ENCODE data around the gene F10.
"Not testable (repeated sequence)": the region's sequence is repeated elsewhere in the genome, so short reads cannot be mapped to it uniquely, and the experiment has no call there.

F10 gene

DNA sequence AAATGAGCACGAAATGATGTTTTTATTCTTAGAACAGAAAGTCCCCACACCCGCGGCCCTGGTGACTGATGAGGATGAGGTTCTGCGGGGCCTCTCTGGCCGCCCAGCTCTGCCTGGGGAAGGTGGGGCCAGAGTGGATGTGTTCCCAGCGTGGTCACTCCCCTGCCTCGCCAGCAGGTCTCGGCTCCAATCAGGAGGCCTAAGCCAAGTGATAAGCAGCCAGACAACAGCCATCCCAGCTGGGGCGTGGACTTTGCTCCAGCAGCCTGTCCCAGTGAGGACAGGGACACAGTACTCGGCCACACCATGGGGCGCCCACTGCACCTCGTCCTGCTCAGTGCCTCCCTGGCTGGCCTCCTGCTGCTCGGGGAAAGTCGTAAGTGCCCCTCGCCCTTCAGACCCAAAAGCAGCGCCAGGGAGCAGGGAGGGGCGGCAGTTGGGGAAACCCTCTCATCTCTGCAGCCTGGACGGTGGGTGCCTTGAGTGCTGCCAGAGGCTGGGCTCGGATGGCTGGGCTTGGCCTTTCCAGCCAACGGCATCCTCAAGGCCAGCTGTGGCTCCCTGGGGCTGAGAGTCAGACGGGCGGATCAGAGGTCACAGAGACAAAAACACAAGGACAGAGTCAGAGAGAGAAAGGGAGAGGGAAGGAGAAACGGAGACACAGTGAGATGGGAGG is at the start of gene F10:
TSS of gene F10 (plus strand) at position 250 of the 676 bp plus-strand sequence. CDS start at position 307, 57 bp downstream.
- DNase-seq: no peak

DNA sequence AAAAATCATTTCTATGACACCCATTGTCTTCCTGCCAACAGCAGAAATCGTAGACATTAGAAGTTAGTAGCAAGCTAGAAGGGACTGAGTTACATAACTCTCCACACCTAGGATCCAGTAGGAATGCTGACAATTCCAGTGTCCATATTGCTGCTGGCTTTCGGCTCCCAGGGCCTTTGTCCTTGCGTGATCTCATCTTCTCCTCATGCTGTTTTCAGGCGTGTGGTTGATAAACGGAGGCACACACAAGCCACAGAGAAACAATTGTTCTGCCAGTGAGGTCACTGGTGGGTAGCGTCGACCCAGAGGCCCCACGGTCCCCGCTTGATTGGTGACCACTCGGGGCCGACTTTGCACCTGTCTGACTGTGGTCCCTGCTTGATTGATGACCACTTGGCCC is 48.7 kb upstream of the F10 start:
- no peak for DNase-seq

DNA sequence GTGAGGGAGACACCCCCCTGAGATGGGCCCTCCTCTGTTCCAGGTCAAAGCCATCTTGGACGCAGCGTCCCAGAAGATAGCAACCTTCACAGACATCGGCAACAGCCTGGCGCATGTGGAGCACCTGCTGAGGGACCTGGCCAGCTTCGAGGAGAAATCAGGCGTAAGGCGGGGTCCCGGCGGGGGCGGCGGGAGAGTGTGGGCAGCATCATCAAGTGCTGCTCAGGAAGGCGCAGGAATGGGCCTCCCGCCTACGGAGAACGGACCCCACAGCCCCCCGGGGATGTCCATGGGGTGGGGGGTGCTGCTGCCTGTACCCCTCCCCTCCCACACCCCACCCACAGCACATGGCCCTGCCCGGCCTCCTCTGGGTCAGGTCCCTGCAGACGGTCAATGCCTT is 48.2 kb upstream of the F10 start:
- no peak for DNase-seq

DNA sequence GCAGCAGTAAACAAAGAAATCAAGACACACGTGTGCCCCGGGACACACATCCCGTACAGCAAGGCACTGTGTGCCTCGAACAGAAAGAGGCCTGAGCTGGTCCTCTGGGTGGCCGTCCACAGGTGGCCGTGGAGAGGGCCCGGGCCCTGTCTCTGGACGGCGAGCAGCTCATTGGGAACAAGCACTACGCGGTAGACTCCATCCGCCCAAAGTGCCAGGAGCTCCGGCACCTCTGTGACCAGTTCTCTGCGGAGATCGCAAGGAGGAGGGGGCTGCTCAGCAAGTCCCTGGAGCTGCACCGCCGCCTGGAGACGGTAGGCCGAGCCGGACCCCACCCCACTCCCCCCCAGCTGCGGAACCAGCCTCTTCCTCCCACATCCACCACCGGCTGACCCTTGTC is 47.7 kb upstream of the F10 start:
- DNase-seq: no peak

DNA sequence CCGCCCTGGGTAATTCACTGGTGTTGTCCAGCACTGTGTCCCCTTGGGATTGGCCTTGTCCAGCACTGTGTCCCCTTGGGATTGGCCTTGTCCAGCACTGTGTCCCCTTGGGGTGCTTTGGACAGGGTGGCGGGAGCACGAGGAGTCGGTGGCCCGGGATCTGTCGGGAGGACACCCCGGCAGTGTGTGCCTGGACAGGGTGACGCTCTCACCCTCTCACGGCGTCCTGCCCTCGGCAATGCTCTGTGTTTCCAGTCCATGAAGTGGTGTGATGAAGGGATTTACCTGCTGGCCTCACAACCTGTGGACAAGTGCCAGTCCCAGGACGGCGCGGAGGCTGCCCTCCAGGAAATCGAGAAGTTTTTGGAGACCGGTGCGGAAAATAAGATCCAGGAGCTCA is 46.9 kb upstream of the F10 start:
- no peak for DNase-seq

DNA sequence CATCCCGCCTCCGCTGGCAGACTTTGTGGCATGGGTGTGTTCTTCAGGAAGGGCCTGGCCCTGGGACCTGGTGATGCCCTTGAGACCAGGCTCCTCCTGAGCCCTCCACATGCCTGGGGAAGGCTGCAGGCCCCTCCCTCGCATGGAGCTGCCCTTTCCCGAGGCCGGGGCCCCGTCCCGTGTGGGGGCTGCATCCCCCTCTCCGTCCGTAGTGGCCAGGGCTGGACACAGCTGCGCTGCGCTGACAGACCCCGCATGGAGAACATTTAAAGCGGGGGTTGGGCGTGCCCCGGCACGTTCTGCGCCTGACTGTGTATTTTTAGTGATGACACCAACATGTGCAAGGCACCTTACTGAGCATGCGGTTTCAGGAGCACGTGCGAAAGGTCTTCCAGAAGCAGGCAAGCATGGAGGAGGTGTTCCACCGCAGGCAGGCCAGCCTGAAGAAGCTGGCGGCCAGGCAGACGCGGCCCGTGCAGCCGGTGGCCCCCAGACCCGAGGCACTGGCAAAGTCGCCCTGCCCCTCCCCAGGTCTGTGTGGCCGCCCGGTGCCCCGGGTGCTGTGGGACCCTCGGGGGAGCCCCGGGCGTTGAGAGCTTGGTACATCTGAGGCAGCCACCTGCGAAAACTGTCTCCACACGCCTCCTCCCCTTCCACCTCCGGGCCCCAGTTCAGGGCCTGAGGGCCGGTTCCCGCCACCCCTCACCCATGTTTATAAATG is 45.8 kb upstream of the F10 start:
- DNase-seq: no peak

DNA sequence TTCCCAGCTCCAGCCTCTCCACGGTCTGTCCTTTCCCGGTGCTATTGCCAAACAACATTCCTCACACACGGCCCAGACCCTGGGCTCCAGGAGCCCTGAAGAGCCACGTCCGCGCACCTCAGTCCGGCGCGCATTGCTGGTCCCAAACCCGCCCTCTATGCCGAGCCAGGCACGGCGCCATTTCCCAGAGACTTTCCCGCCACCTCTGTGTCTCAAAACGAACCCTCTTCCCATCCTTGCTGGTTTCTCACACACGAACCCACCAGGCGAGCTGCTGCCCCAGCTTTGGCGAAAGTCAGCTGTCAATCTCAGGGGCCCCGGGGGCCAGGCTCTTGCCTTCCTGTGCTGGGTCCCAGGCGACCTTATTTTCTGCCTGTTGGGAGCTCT is 45.0 kb upstream of the F10 start:
- no peak for DNase-seq

DNA sequence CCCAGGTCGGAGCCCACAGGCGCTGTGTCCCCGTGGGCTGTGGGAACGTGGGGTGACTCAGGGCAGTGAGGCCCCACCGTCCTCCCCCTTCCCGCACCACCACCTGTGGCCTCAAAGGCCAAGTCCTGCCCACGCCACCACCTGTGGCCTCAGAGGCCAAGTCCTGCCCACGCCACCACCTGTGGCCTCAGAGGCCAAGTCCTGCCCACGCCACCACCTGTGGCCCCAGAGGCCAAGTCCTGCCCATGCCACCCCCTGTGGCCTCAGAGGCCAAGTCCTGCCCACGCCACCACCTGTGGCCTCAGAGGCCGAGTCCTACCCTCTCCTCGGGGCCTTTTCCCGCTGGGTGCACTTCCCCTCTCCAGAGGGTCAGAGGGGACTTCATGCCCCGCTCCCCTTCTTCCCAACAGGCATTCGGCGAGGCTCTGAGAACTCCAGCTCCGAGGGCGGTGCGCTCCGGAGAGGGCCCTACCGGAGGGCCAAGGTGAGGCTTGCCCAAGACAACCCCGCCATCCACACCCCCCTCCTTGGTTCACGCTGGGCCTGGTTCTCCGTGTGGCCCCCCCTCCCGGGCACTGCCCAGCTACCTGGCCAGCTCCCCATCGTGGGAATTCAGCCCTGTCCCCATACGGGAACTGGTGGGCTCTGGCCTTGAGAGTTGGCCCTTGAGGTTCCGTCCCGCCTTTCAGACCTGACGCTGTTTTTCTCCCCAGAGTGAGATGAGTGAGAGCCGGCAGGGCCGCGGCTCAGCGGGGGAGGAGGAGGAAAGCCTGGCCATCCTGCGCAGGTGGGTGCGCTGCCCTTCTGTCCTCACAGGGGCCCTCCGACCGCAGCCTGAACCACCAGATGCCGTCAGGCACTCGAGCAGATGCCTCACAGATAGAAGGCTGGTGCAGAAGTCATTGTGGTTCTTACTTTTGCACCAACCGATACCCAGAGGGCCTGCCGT is 44.4 kb upstream of the F10 start:
- DNase-seq: no peak

DNA sequence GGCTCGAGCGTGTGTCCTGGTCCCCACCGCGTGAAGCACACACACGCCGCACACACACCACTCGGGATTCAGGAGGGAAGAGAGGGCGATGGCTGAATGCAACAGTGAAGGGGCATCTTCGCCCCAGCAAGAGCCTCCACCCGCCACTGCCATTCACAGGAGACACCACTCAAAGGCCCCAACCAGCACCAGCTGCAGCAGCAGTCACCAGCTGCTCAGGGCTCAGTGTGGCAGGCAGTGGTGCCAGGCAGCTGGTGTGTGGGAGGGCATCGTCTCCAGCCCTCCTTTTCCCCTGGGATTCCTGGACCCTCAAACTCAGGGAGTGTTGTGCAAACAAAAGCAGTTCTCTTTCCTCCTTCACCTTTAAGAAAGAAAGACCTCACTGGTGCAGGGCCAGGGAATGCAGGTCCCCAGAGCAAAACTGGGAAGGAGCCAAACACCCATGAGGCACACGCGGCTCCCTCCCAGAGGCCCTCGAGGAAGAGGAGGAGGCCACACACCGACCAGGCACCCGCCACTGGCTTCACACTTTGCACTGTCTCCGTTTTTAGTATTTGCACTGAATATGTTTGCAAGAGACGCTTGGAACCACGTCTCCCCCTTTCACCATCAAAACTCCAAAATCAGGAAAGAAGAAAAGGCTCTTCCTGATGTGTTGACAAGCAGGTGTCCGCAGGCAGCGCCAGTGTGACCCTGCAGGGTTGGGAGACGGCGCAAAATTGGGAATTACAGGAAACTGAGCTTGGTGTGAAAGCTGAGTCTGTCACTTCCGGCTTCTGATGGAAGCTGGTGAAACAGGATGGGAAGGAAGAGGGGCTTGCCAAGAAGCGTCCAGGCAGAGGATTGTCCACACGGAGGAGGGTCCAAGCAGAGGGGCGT is 43.5 kb upstream of the F10 start:
- DNase-seq: no peak

DNA sequence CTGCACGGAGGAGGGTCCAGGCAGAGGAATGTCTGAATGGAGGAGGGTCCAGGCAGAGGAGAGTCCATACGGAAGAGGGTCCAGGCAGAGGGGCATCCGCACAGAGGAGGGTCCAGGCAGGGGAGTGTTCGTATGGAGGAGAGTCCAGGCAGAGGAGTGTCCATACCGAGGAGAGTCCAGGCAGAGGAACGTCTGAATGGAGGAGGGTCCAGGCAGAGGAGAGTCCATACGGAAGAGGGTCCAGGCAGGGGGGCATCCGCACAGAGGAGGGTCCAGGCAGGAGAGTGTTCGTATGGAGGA is 42.9 kb upstream of the F10 start:
- not testable (repeated sequence) for DNase-seq

DNA sequence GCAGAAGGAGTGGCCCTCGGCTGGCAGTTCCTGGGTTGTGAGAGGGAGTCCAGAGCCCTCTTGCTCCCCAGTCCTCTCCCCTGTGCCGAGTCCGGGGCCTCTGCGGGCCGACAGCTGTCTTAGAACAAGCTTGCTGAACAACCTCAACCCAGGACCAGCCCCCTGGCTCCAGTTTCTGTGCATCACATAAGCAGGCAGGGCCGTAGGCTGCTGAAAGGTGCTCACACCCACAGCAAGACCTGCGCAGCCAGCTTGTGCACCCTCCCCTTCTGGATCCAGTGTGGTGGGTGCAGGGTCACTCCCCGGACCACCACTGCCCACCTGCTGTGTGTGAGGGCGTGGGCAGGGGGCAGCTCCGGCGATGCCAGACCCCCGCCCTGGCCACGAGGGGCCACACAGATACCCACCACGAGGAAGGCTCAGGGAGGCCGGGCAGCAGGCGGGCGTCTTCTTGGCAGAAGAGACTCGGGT is 42.2 kb upstream of the F10 start:
- no peak for DNase-seq

DNA sequence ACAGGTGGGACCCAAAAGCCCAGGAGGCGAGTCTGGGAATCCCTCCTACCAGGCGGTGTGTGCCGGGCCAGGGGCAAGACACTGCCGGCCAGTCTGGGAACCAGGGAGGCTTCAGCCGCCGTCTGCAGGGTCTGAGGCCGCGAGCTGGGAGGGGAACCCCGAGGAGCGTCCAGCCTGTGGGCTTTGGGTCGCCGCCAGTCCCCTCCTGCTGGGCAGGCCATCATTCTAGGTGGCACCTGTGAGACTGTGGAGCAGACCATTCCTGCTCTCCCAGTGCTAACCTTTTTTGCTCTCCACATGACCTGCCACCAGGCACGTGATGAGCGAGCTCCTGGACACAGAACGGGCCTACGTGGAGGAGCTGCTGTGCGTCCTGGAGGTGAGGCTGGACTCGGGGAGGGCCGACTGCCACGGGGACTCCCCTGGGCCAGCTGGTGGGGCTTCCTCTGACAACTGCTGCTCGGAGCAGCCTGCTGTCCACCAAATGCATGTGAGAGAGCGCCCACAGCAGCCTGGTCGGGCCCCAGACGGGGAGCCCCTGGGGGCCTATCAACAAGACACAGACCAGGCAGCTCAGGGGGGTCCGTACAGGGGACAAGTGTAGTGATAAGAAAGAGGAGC is 41.6 kb upstream of the F10 start:
- DNase-seq: no peak

DNA sequence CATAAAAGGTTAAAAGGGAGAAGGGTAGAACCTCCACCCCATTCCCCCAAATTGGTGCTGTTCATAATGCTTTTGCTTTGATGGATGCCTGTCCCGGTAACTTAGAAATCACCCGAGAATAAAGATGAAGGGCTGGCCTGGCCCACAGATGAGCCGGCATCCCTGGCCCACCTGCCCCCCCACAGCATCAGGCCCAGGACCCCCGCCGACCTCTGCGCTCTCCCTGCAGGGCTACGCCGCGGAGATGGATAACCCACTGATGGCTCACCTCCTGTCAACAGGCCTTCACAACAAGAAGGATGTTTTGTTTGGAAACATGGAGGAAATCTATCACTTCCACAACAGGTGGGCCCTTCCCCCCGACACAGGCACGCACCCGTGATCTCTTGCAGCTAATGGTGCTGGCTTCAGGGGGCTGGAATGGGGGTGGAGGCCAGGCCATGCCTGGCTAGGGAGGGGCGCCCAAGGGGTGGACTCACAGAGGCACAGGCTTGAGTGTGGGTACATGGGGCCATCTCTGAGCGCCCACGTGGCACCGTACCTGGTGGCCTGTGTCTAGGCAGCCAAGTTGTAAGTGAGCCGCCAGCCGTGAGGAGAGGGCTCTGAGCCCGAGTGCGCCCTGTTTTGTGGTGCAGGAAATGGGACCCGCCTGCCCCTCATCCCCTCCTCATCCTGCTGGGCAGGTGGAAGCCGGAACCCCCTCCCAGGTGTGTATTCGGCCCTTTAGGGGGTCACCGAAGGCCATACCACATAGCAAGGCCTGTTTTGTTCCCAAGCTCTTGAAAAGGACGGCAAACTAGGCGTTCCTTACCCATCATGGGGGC is 40.2 kb upstream of the F10 start:
- no peak for DNase-seq

DNA sequence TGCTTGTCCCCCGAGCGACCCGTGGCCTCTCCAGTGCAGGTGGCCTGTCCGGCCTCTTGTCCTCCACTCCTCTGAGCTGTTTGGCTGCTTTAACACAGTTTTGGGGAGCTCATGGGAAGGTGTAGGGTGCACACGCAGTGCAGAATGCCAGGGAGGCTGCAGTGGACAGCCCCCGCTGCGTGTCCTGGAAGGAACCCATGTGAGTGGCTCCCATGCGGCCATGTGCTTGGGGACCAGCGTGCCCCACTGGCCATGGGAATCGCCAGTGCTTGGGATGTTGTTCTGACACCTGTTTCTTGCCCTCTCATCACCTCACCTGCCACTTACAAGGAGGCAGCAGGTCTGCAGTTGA is 39.6 kb upstream of the F10 start:
- no peak for DNase-seq

DNA sequence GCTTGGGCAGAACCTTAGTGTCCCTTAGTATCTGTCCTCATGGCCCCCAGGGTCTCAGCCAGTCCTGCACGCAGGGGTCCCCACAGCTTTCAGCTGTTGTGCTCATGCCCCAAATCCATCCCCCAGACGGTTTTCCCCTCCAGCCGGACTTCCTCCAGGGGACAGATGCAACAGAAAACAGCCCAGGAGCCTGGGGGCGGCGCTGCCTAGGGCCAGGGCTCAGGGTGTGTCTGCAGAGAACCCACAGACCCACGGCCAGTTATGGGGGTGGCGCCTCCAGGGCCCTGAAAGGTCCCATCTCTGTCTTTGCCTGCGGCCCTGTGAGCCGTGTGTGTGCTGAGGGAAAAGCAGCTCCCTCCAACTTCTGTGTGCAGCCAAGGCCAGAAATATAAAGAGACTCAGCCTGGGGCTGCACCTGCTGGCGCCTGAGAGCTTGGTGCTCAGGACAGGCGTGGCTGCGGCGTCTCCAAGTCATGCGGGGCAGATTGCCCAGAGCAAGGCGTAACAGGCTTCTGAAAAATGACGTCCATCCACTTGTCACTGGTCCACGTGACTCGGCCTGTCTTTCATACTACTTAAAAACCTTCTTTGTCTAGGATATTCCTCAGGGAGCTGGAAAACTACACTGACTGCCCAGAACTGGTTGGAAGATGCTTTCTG is 39.1 kb upstream of the F10 start:
- DNase-seq: no peak

DNA sequence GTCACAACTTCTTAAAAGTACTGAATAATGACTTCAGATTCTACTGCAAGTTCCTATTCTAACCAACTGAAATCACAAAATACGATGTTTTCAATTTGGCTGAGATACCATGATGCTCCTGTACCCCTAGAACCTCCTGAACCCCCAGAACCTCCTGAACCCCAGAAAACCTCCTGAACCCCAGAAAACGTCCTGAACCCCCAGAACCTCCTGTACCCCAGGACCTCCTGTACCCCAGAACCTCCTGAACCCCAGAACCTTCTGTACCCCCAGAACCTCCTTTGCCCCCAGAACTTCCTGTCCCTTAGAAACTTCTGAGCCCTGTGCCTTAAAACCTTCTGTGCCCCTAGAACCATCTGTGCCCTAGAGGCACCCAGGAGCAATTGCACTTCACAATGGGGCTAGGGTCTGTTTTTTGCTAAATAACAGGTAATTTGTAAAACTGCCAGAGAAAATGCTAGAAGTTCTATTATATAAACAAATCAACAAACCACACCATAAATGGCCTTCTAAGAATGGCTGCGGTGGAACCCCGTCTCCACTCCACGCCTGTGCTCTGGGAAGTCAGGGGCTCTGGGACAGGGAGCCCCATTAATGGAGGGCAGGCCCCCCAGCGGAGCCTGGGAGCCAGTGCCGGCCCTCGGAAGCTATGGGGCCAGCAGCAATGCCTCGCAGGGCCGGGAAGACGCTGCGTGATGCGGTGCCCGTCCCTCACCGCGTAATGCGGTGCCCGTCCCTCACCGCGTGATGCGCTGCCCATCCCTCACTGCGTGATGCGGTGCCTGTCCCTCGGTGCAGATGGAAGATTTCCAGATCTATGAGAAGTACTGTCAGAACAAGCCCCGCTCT is 38.3 kb upstream of the F10 start:
- no peak for DNase-seq

DNA sequence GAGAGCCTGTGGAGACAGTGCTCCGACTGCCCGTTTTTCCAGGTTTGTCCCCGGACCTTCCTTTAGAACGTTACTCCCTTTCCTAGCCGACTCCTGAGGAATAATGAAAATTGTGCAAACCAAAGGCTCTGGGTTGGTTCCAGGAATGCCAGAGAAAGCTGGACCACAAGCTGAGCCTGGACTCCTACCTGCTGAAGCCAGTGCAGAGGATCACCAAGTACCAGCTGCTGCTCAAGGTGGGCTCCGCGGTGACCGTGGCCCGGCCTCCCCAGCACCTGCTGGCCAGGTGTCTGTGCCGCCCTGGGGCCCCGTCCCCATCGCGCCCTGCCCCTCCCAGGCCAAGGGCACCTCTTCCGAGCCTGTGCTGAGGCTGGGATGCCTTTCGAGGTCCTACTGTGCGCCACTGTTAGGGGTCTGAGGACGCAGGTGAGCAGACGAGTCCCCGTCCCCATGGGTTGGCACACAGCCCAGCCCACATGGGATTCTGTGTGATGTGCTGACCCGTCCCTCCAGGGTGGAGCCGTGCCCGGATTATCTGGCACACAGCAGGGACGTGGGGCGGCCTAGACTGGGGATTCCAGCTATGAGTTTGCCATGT is 37.6 kb upstream of the F10 start:
- DNase-seq: no peak

DNA sequence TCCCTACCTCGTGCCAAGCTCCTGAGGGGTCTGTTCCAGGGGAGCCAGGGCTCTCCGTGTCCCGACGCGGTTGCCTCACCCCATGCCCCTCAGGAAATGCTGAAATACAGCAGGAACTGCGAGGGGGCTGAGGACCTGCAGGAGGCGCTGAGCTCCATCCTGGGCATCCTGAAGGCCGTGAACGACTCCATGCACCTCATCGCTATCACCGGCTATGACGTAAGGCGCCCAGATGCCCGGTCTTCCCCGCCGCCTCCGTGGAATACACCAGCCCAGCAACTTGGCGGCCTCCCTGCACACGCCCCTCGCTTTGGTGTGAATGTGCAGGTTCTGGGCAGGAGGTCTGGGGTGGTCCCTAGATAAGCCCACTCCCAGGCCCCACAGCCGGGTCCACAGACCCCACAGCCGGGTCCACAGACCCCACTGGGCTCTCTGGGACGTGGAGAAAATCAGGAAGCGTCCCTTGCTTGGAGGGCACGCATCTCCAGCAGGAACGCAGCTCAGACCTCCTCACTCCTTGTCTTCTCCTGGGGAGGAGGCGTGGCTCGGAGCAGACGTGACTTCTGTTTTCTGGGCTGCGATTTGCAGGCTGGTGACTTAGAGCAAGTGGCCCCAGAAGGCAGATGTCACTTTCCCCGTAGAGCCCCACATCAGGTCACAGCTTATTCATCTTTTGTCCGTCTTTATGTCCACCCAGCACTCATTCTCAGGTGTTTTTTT is 36.4 kb upstream of the F10 start:
- no peak for DNase-seq

Measured in CD4-positive, alpha-beta T cell treated with Interleukin-17A for 1 hour (primary cell).